22Rv1 (cell line): ENCODE data around the gene SRR.

Experiments
- CTCF ChIP-seq: fragments of 450-650 bp; IDR thresholded peaks from 2 replicates; pipeline ENCODE4 v1.5.1; 2017; ENCODE audit warnings: mild to moderate bottlenecking
- ZFX ChIP-seq: fragments of 450-650 bp; IDR thresholded peaks from 2 replicates; pipeline ENCODE4 v1.6.1; 2017; ENCODE audit warnings: antibody characterized with exemption, borderline replicate concordance

GRCh38 chr17:2366747-2367494 is 63.2 kb downstream of the SRR start:
- TF ChIP-seq CTCF (0 out of 2 replicates have a peak, but pooled peaks have one; percentile 11), ZFX (no peak)
